IMR-90 (cell line): Measurements from ENCODE around the gene TBCK. TPM values are rescaled to one million over a fixed set of nuclear protein-coding genes. Genes with fewer than 3 reads are reported as not detected.

Experiments
- ATAC-seq: fragments of 200-7000 bp; cut with Tn5 transposase; 2 replicates; pipeline ENCODE4 v1.9.1; 2020; ENCODE audit warnings: low read depth, mild to moderate bottlenecking, moderate library complexity
- BruUV-seq: library from RNA; stranded (reverse); fragments of 400-500 nt; replicated peaks from 2 replicates; lab custom pipeline; 2021; lab: Mats Ljungman, UMichigan
- CTCF ChIA-PET: fragments of 300-600 bp; formaldehyde crosslinking; extraction: SDS; loops from one replicate; lab custom pipeline; 2021; ENCODE audit warnings: antibody characterized with exemption; lab: Yijun Ruan, JAX
- POLR2A ChIA-PET: fragments of 300-600 bp; sonication (Branson Sonifier 250); formaldehyde crosslinking; loops from one replicate; lab custom pipeline; 2022; ENCODE audit warnings: antibody characterized with exemption; ENCODE audit not compliant: unreplicated experiment; lab: Charles Lee
- DNase-seq: peaks from one replicate; pipeline ENCODE4 v3.0.0; 2013
- H2AFZ ChIP-seq: replicated peaks from 2 replicates; pipeline ENCODE3; 2013; ENCODE audit warnings: low read length, mild to moderate bottlenecking; ENCODE audit not compliant: poor library complexity
- H2AK5ac ChIP-seq: 2 replicates; pipeline ENCODE4 v1.6.1; 2013; ENCODE audit warnings: low read depth, low read length, inconsistent platforms
- H2AK9ac ChIP-seq: replicated peaks from 2 replicates; pipeline ENCODE3; 2013; ENCODE audit warnings: mild to moderate bottlenecking, low read depth, low read length, moderate library complexity; ENCODE audit not compliant: poor library complexity
- H2BK120ac ChIP-seq: 2 replicates; pipeline ENCODE4 v1.6.1; 2013; ENCODE audit warnings: low read depth, low read length, inconsistent platforms
- H2BK15ac ChIP-seq: 3 replicates; pipeline ENCODE4 v1.6.1; 2013; ENCODE audit warnings: low read depth, low read length, inconsistent platforms
- H2BK20ac ChIP-seq: 2 replicates; pipeline ENCODE4 v1.6.1; 2013; ENCODE audit warnings: low read depth, mild to moderate bottlenecking, inconsistent platforms, low read length, moderate library complexity
- H2BK5ac ChIP-seq: 2 replicates; pipeline ENCODE4 v1.6.1; 2013; ENCODE audit warnings: mild to moderate bottlenecking, low read depth, low read length, inconsistent platforms; ENCODE audit not compliant: poor library complexity, severe bottlenecking
- H3K14ac ChIP-seq: replicated peaks from 2 replicates; pipeline ENCODE4 v1.6.1; 2013; ENCODE audit warnings: low read depth, low read length, inconsistent platforms
- H3K18ac ChIP-seq: 2 replicates; pipeline ENCODE4 v1.6.1; 2013; ENCODE audit warnings: low read depth, low read length, control low read depth
- H3K23ac ChIP-seq: 2 replicates; pipeline ENCODE4 v1.6.1; 2013; ENCODE audit warnings: low read depth, low read length, inconsistent platforms
- H3K27ac ChIP-seq: 2 replicates; pipeline ENCODE4 v1.5.1; 2013; ENCODE audit warnings: mild to moderate bottlenecking, control low read depth, low read length; ENCODE audit not compliant: insufficient read depth
- H3K27me3 ChIP-seq: 2 replicates; pipeline ENCODE4 v1.6.1; 2013; ENCODE audit warnings: low read length; ENCODE audit not compliant: control insufficient read depth, insufficient read depth
- H3K36me3 ChIP-seq: 2 replicates; pipeline ENCODE4 v1.6.1; 2013; ENCODE audit warnings: low read length, mixed read lengths; ENCODE audit not compliant: control insufficient read depth, insufficient read depth
- H3K4ac ChIP-seq: 2 replicates; pipeline ENCODE4 v1.6.1; 2013; ENCODE audit warnings: low read depth, low read length, inconsistent platforms
- H3K4me1 ChIP-seq: 2 replicates; pipeline ENCODE4 v1.6.1; 2013; ENCODE audit warnings: low read length, mixed read lengths; ENCODE audit not compliant: control insufficient read depth, insufficient read depth
- H3K4me2 ChIP-seq: 2 replicates; pipeline ENCODE4 v1.6.1; 2013; ENCODE audit warnings: low read depth, mild to moderate bottlenecking, control low read depth, low read length, moderate library complexity
- H3K4me3 ChIP-seq: 2 replicates; pipeline ENCODE4 v1.5.1; 2013; ENCODE audit warnings: low read depth, mild to moderate bottlenecking, control low read depth, low read length, moderate library complexity; ENCODE audit not compliant: insufficient read depth
- H3K56ac ChIP-seq: 2 replicates; pipeline ENCODE4 v1.6.1; 2013; ENCODE audit warnings: low read length, inconsistent platforms; ENCODE audit not compliant: insufficient read depth; ENCODE audit errors: extremely low read depth
- H3K79me1 ChIP-seq, 2 experiments: 2 replicates each; pipeline ENCODE4 v1.6.1; 2013; ENCODE audit warnings: low read length in 2 of 2, inconsistent platforms in 1 of 2, low read depth in 1 of 2
- H3K9ac ChIP-seq: 2 replicates; pipeline ENCODE4 v1.6.1; 2013; ENCODE audit warnings: low read depth, low read length, control low read depth
- H3K9me1 ChIP-seq: 2 replicates; pipeline ENCODE4 v1.6.1; 2013; ENCODE audit warnings: low read length, inconsistent platforms; ENCODE audit not compliant: insufficient read depth
- H3K9me3 ChIP-seq: 2 replicates; pipeline ENCODE4 v1.6.1; 2013; ENCODE audit warnings: low read length; ENCODE audit not compliant: control insufficient read depth, insufficient read depth
- H4K20me1 ChIP-seq: 2 replicates; pipeline ENCODE4 v1.6.1; 2013; ENCODE audit warnings: low read length, inconsistent platforms; ENCODE audit not compliant: insufficient read depth
- H4K5ac ChIP-seq: 2 replicates; pipeline ENCODE4 v1.6.1; 2013; ENCODE audit warnings: mild to moderate bottlenecking, low read depth, low read length, control low read depth
- H4K8ac ChIP-seq, 2 experiments: 2 replicates each; pipeline ENCODE4 v1.6.1; 2013; ENCODE audit warnings: low read depth in 2 of 2, low read length in 2 of 2, control low read depth in 1 of 2, inconsistent platforms in 1 of 2
- H4K91ac ChIP-seq: 2 replicates; pipeline ENCODE4 v1.6.1; 2013; ENCODE audit warnings: low read depth, low read length, inconsistent platforms; ENCODE audit not compliant: insufficient read depth
- BHLHE40 ChIP-seq: fragments of 150-350 bp; IDR thresholded peaks from 2 replicates; pipeline ENCODE4 v1.6.1; 2016; ENCODE audit warnings: mild to moderate bottlenecking, low read depth, low read length
- CHD1 ChIP-seq: IDR thresholded peaks from 2 replicates; pipeline ENCODE4 v1.6.1; 2012; ENCODE audit warnings: low read depth, low read length, improper control_type of control experiment
- POLR2A ChIP-seq: IDR thresholded peaks from 2 replicates; pipeline ENCODE4 v1.6.1; 2012; ENCODE audit warnings: mild to moderate bottlenecking, low read depth, low read length
- RCOR1 ChIP-seq: IDR thresholded peaks from 2 replicates; pipeline ENCODE4 v1.6.1; 2012; ENCODE audit warnings: mild to moderate bottlenecking, low read length, improper control_type of control experiment; ENCODE audit not compliant: insufficient replicate concordance
- RFX5 ChIP-seq: IDR thresholded peaks from 2 replicates; pipeline ENCODE4 v1.8.0; 2012; ENCODE audit warnings: low read depth, mild to moderate bottlenecking, low read length, moderate library complexity
- SMC3 ChIP-seq: fragments of 150-350 bp; IDR thresholded peaks from 2 replicates; pipeline ENCODE4 v1.6.1; 2016; ENCODE audit warnings: low read depth, mild to moderate bottlenecking, antibody characterized with exemption, low read length, moderate library complexity
- dilution Hi-C: fragments of 300-500 bp; cut with HindIII; formaldehyde crosslinking; loops from one replicate; pipeline ENCODE4 v1.14.3; 2018; ENCODE audit warnings: low sequenced_read_pairs; ENCODE audit not compliant: unreplicated experiment
- in situ Hi-C: fragments of 300-500 bp; cut with MboI; formaldehyde crosslinking; loops from 3 replicates; pipeline ENCODE4 v1.14.3; 2019; ENCODE audit warnings: low sequenced_read_pairs, inconsistent platforms, mixed read lengths
- intact Hi-C: fragments of 100-400 bp; cut with micrococcal nuclease; formaldehyde crosslinking; loops from 2 replicates; pipeline ENCODE4 v1.10.0; 2022
- polyA plus RNA-seq, 3 experiments: library from polyadenylated mRNA; depleted of rRNA; stranded (reverse); fragments of >200 nt; gene quantifications; 2 replicates each; pipeline ENCODE4 v1.2.3, GENCODE V29; 2012; ENCODE audit warnings: low replicate concordance in 1 of 3
- total RNA-seq: library from RNA; depleted of rRNA; stranded (reverse); fragments of >200 nt; gene quantifications from 2 replicates; pipeline ENCODE4 v1.2.3, GENCODE V29; 2012
- TF ChIP-seq, protein P1 (sequence below): conservative IDR thresholded peaks from 2 replicates; pipeline ENCODE4 v1.5.1; 2012; ENCODE audit warnings: mild to moderate bottlenecking, low read depth, low read length, improper control_type of control experiment
- TF ChIP-seq, protein P2 (sequence below): fragments of 150-350 bp; IDR thresholded peaks from 2 replicates; pipeline ENCODE4 v1.6.1; 2016; ENCODE audit warnings: low read depth, mild to moderate bottlenecking, low read length, moderate library complexity, borderline replicate concordance

Gene TBCK
- total and polyA plus RNA-seq, 2 of the 4 experiments (the other 2 are of a cell fraction), result 10.7 to 29.9 TPM

DNA sequence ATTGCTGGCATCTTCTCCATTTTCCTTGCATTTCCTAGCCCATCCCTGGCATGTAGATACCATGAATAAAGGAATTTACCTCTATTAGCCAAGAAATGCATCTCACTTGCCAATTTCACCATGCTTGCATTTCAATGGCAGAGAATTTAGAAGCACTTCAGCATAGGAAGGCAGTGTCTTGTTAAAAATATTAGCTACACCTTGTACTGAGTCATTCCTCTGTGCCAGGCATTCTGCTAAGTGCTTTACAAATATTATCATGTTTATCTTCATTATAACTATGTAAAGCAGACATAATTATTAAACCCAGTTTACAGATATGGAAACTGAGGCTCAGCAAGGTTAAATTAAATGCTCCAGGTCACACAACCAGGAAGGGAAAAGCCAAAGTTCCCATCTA is 282.5 kb downstream of the TBCK start:
- H4K5ac ChIP-seq, result no peak overlapping the region
- ChIA-PET POLR2A (no interaction called here), CTCF (no interaction called here)
- DNase-seq, result no peak
- H2AK5ac ChIP-seq, result no peak overlapping the region
- no peak overlapping the region for H3K23ac ChIP-seq
- no peak overlapping the region for H2BK5ac ChIP-seq
- intact Hi-C loops (no loop called here), dilution Hi-C loops (no loop called here), in situ Hi-C loops (no loop called here)
- H4K91ac ChIP-seq, result no peak overlapping the region
- H3K14ac ChIP-seq, result no peak overlapping the region
- H4K8ac ChIP-seq, result no peak overlapping the region
- H3K79me1 ChIP-seq, result no peaks in the 10 kb centered on the region
- no peak overlapping the region for H3K27ac ChIP-seq
- H3K9me1 ChIP-seq, result no peaks in the 10 kb centered on the region
- H3K9me3 ChIP-seq, result no peaks in the 10 kb centered on the region
- H3K4me3 ChIP-seq, result no peak overlapping the region
- no peaks in the 10 kb centered on the region for H3K4me1 ChIP-seq
- H3K9ac ChIP-seq, result no peak overlapping the region
- BruUV-seq, result no TSS peak
- no peak overlapping the region for H2BK20ac ChIP-seq
- H2BK120ac ChIP-seq, result no peak overlapping the region
- H2AK9ac ChIP-seq, result no peak overlapping the region
- no peak overlapping the region for H3K4me2 ChIP-seq
- H3K56ac ChIP-seq, result no peak overlapping the region
- H3K27me3 ChIP-seq, result no peaks in the 10 kb centered on the region
- no peak for ATAC-seq
- H3K36me3 ChIP-seq, result no peaks in the 10 kb centered on the region
- no peak overlapping the region for H3K4ac ChIP-seq
- TF ChIP-seq CHD1, result no peak
- no peak for TF ChIP-seq RCOR1
- TF ChIP-seq, protein P1, sequence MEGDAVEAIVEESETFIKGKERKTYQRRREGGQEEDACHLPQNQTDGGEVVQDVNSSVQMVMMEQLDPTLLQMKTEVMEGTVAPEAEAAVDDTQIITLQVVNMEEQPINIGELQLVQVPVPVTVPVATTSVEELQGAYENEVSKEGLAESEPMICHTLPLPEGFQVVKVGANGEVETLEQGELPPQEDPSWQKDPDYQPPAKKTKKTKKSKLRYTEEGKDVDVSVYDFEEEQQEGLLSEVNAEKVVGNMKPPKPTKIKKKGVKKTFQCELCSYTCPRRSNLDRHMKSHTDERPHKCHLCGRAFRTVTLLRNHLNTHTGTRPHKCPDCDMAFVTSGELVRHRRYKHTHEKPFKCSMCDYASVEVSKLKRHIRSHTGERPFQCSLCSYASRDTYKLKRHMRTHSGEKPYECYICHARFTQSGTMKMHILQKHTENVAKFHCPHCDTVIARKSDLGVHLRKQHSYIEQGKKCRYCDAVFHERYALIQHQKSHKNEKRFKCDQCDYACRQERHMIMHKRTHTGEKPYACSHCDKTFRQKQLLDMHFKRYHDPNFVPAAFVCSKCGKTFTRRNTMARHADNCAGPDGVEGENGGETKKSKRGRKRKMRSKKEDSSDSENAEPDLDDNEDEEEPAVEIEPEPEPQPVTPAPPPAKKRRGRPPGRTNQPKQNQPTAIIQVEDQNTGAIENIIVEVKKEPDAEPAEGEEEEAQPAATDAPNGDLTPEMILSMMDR, result no peak
- no peak for TF ChIP-seq RFX5
- TF ChIP-seq BHLHE40, result no peak
- TF ChIP-seq POLR2A, result no peak
- TF ChIP-seq, protein P2, sequence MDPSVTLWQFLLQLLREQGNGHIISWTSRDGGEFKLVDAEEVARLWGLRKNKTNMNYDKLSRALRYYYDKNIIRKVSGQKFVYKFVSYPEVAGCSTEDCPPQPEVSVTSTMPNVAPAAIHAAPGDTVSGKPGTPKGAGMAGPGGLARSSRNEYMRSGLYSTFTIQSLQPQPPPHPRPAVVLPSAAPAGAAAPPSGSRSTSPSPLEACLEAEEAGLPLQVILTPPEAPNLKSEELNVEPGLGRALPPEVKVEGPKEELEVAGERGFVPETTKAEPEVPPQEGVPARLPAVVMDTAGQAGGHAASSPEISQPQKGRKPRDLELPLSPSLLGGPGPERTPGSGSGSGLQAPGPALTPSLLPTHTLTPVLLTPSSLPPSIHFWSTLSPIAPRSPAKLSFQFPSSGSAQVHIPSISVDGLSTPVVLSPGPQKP, result no peak
- TF ChIP-seq SMC3, result no peak
- no peaks in the 10 kb centered on the region for H4K20me1 ChIP-seq
- no peak overlapping the region for H2AFZ ChIP-seq
- H3K18ac ChIP-seq, result no peak overlapping the region
- H2BK15ac ChIP-seq, result no peak overlapping the region
